Measurements from ENCODE around the gene ROBO2.

The ROBO2 gene

DNA sequence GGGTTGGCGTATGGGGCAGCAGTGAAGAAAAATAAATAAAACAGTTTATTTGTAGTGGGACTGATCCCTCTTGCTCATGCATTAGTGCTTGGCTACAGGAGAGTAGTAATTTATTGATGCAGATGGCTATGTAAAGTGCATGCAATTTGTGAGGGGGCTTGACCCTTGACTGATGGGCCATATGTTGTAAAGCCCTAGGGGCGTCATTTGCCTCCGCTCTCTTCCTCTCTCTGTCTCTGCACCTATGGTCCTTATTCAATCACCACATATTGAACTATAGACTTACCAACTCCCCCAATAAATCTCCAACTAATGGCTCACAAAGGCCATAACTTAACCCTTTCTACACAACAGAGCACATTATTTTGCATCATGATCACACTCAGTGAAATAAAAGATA lies 227.7 kb downstream of the ROBO2 start:
- no peak for DNase-seq

DNA sequence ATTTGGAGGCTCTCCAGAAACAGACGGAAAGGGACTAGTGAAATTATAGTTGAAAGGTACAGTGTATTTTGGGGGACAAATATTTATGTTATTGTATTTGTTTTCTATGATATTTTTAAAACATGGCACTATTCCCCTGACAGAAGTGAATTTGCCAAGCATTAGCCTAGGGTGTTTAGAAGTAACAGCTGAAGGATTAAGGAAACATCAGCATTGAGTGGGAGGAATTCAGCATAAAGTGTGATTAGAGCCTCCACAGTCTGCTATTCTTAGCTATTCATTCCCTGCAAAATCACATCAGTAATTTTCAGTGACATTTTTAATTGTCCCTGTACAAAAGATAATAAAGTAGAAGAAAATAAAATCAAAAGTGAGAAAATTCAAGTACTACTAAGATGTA lies 231.4 kb downstream of the ROBO2 start:
- DNase-seq = no peak

DNA sequence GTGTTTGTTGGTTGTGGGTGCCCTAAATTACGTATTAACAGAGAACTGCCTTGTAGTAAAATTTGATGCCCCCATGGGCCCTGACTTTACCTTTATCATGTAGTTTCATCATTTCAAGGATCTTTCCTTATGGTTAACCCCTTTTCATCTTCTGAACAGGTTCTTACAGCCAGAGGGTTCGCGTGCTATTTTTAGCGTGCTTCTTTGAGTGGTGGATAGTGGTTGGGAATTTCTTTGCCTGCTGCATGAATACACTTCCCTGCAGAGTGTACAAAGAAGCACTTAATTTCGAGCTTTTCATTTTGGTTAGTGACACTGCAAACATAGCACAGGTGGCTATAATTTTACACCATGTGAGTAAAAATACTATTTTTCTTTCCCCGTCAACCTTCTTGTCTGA lies 231.8 kb downstream of the ROBO2 start:
- DNase-seq = no peak

DNA sequence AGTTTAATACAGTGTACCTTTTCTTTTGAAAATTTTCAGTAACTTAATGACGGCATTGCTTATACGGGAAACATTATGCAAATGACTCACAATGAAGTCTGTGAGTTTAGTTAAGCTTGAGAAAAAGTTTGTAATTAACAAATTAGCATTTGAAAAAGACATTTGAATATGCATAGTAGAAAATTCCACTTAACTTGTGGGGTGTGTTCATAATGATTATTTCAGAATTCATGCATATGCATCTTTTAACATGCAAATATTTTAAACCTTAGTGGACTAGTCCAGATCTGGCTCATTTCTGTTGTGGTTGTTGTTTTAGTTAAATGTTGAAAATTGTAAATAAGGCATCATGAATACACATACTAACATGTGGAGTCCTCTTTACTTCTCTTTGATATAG lies 239.4 kb downstream of the ROBO2 start:
- DNase-seq = no peak

GRCh38 chr3:77281721-77282120 lies 241.8 kb downstream of the ROBO2 start:
- no peak for DNase-seq

- no peak for DNase-seq
Measured at GRCh38 chr3:77283108-77283507, 243.2 kb downstream of the ROBO2 start.

DNA sequence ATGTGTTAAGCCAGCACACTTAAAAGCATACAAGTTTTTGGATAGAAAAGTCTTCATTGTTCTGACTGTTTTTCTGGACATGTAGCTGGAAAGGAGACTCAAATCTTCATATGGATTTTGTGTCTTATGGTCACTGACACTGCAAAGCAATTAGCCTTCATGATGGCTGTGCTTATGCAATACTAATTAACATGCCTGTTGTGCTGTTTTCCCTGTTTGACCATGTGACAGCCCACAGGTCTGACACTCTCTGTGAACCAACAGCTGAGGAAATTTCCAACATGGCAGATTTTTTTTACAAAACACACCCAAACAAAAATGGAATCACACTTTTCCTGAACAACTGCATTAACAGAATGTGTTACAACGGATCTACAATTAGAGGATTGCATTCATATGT lies 248.4 kb downstream of the ROBO2 start:
- DNase-seq = no peak

GRCh38 chr3:77296527-77296926 lies 256.6 kb downstream of the ROBO2 start:
- no peak for DNase-seq

DNA sequence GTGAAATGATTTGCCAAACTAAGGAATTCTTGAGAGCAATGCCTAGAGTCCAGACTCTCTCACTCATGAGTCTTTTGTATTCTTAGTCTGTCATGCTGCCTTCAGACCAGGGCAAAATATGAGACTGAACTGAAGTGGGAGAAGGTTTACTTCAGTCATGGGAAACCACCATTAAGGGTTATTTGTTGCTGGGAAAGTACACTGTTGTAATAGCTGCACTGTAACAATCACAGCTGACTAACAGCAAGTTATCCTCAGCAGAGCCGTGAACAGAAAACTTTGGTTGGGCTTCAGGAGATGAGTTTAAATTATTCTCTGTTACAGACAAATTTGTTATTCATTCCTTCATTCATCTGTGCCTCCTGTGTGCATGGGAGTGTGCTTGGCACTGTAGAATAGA lies 258.5 kb downstream of the ROBO2 start:
- no peak for DNase-seq

GRCh38 chr3:77303955-77304699 lies 264.2 kb downstream of the ROBO2 start:
- no peak for DNase-seq

DNA sequence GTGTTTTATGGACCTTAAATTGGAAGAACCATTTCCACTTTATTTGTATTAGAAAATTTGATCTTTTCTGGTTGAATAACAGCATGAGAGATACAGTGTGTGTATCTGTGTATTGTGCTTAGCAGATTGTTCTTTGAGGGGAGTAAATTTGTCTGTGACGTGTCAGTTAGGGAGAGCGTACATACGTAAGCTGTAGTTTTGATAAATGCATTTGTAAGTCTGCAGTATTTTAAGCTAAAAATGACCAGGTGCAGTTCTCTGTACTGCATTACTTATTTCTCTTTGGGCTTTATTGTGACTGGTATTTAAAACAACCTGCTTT lies 264.8 kb downstream of the ROBO2 start:
- no peak for DNase-seq

- no peak for DNase-seq
Measured at GRCh38 chr3:77309460-77309859, 269.6 kb downstream of the ROBO2 start.

DNA sequence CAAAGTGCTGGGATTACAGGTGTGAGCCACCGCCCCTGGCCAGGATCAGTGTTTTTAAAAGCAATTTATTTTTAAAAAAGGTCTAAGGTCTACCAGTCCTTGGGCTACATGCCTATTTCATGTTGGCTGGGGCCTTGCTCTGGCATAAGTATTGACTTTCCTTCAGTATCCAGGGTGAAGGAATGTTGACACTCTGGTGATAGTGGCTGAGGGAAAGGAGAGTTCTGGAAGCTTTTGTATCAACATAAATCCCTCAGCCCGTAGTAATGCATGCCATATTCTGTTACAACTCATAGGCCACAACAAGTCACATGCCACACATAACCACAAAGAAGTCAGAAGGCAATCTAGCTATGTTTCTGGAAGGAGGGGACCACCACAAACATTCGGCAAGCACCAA lies 273.9 kb downstream of the ROBO2 start:
- DNase-seq = no peak

- DNase-seq = no peak
Measured at GRCh38 chr3:77319711-77320110, 279.8 kb downstream of the ROBO2 start.

GRCh38 chr3:77320514-77320913 lies 280.6 kb downstream of the ROBO2 start:
- no peak for DNase-seq

- no peak for DNase-seq
Measured at GRCh38 chr3:77321646-77322045, 281.7 kb downstream of the ROBO2 start.

DNA sequence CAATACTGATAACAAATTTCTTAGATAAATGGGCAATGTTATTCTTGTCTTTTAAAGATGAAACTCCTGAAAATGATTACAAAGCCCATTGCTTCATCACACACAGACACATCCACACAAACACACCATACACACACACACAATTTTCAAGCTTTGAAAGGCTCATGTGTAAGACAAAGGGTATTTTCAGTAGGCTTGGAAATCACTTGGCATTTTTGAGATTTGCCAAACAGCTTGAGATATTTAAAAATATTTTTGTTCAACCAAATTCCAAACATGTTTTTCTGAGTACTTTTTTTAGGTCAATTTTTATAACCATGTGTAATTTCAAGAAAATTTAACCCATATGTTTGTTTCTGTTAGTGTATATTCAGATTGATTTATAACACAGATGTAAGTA lies 283.7 kb downstream of the ROBO2 start:
- DNase-seq = no peak

DNA sequence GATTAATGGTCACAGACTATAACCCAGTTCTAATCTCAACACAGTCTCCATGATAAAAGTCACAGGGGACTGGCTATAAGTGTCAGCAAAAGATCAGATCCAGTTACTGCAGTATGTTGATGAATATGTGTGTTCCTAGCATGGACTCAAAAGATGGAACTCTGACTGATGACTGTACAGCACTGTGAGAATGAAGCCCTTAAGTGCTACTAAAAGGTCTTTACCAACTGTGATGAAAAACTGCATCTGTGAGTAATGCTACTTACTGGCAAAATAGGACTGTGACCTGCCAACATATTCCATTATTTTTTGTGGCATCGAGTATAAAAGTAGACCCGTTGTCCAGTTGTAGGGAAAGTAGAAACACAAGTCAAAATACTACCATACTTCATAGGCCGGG lies 284.2 kb downstream of the ROBO2 start:
- no peak for DNase-seq

GRCh38 chr3:77325280-77325679 lies 285.4 kb downstream of the ROBO2 start:
- DNase-seq = no peak

DNA sequence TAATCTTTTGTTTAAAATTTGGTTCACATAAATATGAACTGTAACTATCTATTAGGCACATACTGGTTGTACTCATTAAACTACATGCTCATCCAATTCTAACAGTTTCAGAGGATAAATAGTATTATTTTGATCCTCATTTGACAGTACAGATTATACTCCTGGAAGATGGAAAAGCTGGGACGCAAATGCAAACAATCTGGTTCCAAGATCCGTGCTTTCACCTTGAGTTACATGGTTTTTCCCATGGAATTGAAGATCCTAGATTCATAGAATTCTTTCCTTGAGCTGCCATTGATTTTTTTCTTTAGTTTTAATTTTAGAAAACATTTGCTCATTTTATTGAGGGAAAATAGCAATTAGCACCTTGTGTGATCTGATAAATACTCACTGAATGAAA lies 285.8 kb downstream of the ROBO2 start:
- no peak for DNase-seq

DNA sequence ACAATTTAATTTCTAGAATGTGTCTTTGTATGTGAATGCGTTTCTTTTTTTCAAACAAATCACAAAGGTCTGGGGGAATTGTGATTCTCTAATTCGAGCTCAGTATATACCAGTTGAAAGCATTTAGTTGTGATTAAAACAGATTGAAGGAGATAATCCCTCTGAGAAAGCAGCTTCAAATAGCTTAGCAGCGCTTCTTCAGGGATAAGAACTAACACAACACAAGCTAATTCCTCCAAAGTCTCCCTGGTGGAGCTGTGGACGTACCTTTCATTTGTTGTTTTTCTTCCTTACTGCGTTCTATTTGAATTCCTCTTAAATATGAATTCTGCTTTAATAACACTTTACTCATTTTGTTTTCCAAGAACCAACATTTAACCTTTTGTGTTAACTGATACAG lies 286.7 kb downstream of the ROBO2 start:
- DNase-seq = no peak

DNA sequence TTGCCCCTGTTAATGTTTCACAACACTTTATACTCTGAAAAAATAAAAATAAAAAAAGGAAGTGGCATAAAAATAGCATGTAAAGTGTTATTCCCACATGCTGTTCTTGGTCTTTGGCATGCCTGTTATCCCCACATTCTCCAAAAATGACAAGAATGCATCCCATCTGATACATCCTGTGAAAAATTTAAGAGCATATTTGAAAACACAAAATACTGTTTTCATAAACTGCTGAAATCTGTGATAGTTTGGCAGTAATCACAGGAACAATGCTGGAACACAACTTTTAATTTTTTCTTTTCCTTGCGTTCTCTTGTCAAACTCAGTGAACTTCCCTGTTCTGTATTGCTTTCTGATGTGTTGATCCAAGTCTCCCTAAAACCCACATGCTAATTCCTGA lies 288.8 kb downstream of the ROBO2 start:
- DNase-seq = no peak

DNA sequence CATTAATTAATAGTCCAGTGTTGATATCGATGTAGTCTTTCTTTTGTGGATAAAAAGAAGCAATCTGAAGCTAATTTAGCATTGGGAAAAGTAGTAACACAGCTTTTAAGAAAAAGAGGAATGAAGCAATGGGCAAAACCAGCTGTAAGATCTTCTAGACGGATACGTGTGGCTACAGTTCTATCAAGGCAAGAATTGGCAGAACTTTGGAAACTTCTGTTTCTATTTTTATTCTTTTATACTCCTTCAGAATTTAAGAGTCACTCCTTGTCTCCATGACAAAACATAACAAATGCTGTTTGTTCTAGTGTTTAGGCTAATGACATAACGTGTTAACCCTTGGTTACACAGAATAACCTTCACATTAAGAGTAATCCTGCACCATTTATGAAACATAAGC lies 289.2 kb downstream of the ROBO2 start:
- no peak for DNase-seq

DNA sequence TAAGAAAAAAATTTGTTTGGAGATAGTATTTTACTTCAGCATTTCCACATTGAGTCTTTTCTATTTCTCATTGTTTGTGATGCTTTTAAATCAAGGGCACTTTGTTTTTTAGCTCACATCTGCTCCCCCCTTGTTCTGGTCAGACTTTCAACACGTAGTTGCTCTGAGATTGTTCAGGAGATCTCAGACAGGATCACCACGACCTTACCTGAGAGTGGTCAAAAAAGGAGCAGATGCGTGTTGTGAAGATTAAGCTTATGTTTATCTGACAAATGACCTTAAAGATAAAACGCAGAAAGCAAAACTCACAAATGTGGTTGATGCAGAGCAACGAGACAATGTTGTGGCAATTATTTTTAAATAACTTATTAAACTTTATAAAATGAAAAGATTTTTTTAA lies 298.3 kb downstream of the ROBO2 start:
- DNase-seq = no peak

- no peak for DNase-seq
Measured at GRCh38 chr3:77342027-77342426, 302.1 kb downstream of the ROBO2 start.

GRCh38 chr3:77342688-77343087 lies 302.8 kb downstream of the ROBO2 start:
- no peak for DNase-seq
